ENCODE data around the gene NAIP.
"Not testable (repeated sequence)": the region's sequence is repeated elsewhere in the genome, so short reads cannot be mapped to it uniquely, and the experiment has no call there.

- TF ChIP-seq REST (IDR thresholded peaks at IDR 0.05; ENCODE audit: insufficient read depth in 1 of 2, low read depth in 2 of 2, low read length in 2 of 2); SIN3A (IDR thresholded peaks at IDR 0.05; ENCODE audit: borderline replicate concordance, insufficient read depth, low read length): not testable (repeated sequence)
Observed at GRCh38 chr5:71025289-71025953, at the start of gene NAIP.

Data from PFSK-1 (cell line).